Effector CD4-positive, alpha-beta T cell (primary cell): Measurements from ENCODE around the gene RGS5.
"Not testable (repeated sequence)": the region's sequence is repeated elsewhere in the genome, so short reads cannot be mapped to it uniquely, and the experiment has no call there.

Experiments
- DNase-seq: peaks from one replicate; pipeline ENCODE4 v3.0.0-alpha.2; 2020
- total RNA-seq: gene quantifications from one replicate; lab custom pipeline; 2026; lab: John Stamatoyannopoulos, UW

Gene RGS5
- 1.1 reads per million for total RNA-seq

GRCh38 chr1:163202833-163203451 lies at the start of gene RGS5:
Gene RGS5 (minus strand): TSS chr1:163202916. CDS start chr1:163202835, 81 bp downstream.
- no peak for DNase-seq

- DNase-seq = no peak
Observed at GRCh38 chr1:163250382-163250974, 47.8 kb upstream of the RGS5 start.

- no peak for DNase-seq
Observed at GRCh38 chr1:163248064-163248463, 45.3 kb upstream of the RGS5 start.

GRCh38 chr1:163244648-163245047 lies 41.9 kb upstream of the RGS5 start:
- not testable (repeated sequence) for DNase-seq

GRCh38 chr1:163241746-163242145 lies 39.0 kb upstream of the RGS5 start:
- no peak for DNase-seq

GRCh38 chr1:163240705-163241104 lies 38.0 kb upstream of the RGS5 start:
- no peak for DNase-seq

GRCh38 chr1:163233643-163234042 lies 30.9 kb upstream of the RGS5 start:
- DNase-seq = not testable (repeated sequence)

- no peak for DNase-seq
Observed at GRCh38 chr1:163231385-163231784, 28.7 kb upstream of the RGS5 start.

- no peak for DNase-seq
Observed at GRCh38 chr1:163230827-163231226, 28.1 kb upstream of the RGS5 start.

GRCh38 chr1:163228271-163228670 lies 25.6 kb upstream of the RGS5 start:
- not testable (repeated sequence) for DNase-seq

- DNase-seq = no peak
Observed at GRCh38 chr1:163227126-163227525, 24.4 kb upstream of the RGS5 start.

- DNase-seq = no peak
Observed at GRCh38 chr1:163213626-163214025, 10.9 kb upstream of the RGS5 start.

- no peak for DNase-seq
Observed at GRCh38 chr1:163211667-163212066, 9.0 kb upstream of the RGS5 start.

- DNase-seq = no peak
Observed at GRCh38 chr1:163205513-163205912, 2.8 kb upstream of the RGS5 start.

- no peak for DNase-seq
Observed at GRCh38 chr1:163203561-163203960, 845 bp upstream of the RGS5 start.

GRCh38 chr1:163201906-163202305 lies 810 bp downstream of the RGS5 start:
- no peak for DNase-seq

- no peak for DNase-seq
Observed at GRCh38 chr1:163197022-163197421, 5.7 kb downstream of the RGS5 start.

- no peak for DNase-seq
Observed at GRCh38 chr1:163196449-163196787, 6.3 kb downstream of the RGS5 start.

GRCh38 chr1:163195728-163196448 lies 6.8 kb downstream of the RGS5 start:
- no peak for DNase-seq

GRCh38 chr1:163191301-163191700 lies 11.4 kb downstream of the RGS5 start:
- DNase-seq = no peak

GRCh38 chr1:163188947-163189346 lies 13.8 kb downstream of the RGS5 start:
- no peak for DNase-seq

- DNase-seq = no peak
Observed at GRCh38 chr1:163187849-163188248, 14.9 kb downstream of the RGS5 start.

- DNase-seq = no peak
Observed at GRCh38 chr1:163186862-163187261, 15.9 kb downstream of the RGS5 start.

- DNase-seq = no peak
Observed at GRCh38 chr1:163182330-163182949, 20.3 kb downstream of the RGS5 start.
